Transverse colon (tissue), 4 donors: Measurements from ENCODE around the gene TSPAN5. TPM values are rescaled to one million over a fixed set of nuclear protein-coding genes. Genes with fewer than 3 reads are reported as not detected.

Source experiments
- DNase-seq: peaks from one replicate; pipeline ENCODE4 v3.0.0-alpha.2; 2019
- H3K27ac ChIP-seq, 4 donors: fragments of 200-600 bp; sonication (generic); 2 replicates each; pipeline ENCODE4 v1.5.1; 2016 to 2018; ENCODE audit warnings: inconsistent platforms in 4 of 4
- H3K27me3 ChIP-seq: fragments of 200-600 bp; sonication (generic); 2 replicates; pipeline ENCODE4 v1.5.1; 2017; ENCODE audit warnings: inconsistent platforms
- H3K36me3 ChIP-seq, 4 donors: fragments of 200-600 bp; sonication (generic); 2 replicates each; pipeline ENCODE4 v1.5.1; 2017 to 2019; ENCODE audit warnings: inconsistent platforms in 4 of 4
- H3K4me1 ChIP-seq, 4 donors: fragments of 200-600 bp; sonication (generic); 2 replicates each; pipeline ENCODE4 v1.5.1; 2017 to 2020; ENCODE audit warnings: inconsistent platforms in 4 of 4
- H3K4me3 ChIP-seq, 4 donors: fragments of 200-600 bp; sonication (generic); 1 replicate in 1 of 4; 2 replicates in 3 of 4; pipeline versions ENCODE4 v1.5.1 to v1.6.1; 2017 to 2019; ENCODE audit warnings: inconsistent platforms in 4 of 4
- H3K9me3 ChIP-seq, 2 donors: fragments of 200-600 bp; sonication (generic); 2 replicates each; pipeline ENCODE4 v1.5.1; 2017 to 2019; ENCODE audit warnings: inconsistent platforms in 2 of 2
- CTCF ChIP-seq, 5 experiments: fragments of 200-600 bp in 3 of 5; fragments of 450-650 bp in 2 of 5; sonication (generic) in 3 of 5; IDR thresholded peaks; 1 replicate in 2 of 5; 2 replicates in 3 of 5; pipeline ENCODE4 v1.5.1; 2016 to 2017; ENCODE audit warnings: antibody characterized with exemption in 5 of 5, inconsistent platforms in 3 of 5, mild to moderate bottlenecking in 2 of 5, moderate library complexity in 1 of 5
- EP300 ChIP-seq: sonication (generic); formaldehyde crosslinking; IDR thresholded peaks from one replicate; pipeline ENCODE4 v1.6.1; 2017; ENCODE audit warnings: antibody characterized with exemption, low read depth
- POLR2A ChIP-seq: fragments of 450-650 bp; IDR thresholded peaks from one replicate; pipeline ENCODE4 v1.6.1; 2016; ENCODE audit warnings: antibody characterized with exemption, mild to moderate bottlenecking, moderate library complexity
- POLR2AphosphoS5 ChIP-seq, 3 donors: sonication (generic); formaldehyde crosslinking; IDR thresholded peaks; one replicate each; pipeline ENCODE4 v1.6.1; 2016; ENCODE audit warnings: antibody characterized with exemption in 3 of 3
- WGBS, 2 donors: methylation state at CpG; one replicate each; pipeline ENCODE4 v1.1.5; 2018; ENCODE audit warnings: low coverage in 1 of 2; 5-methylcytosine and 5-hydroxymethylcytosine counted together
- in situ Hi-C, 4 donors: fragments of 200-750 bp; cut with MboI; loops; one replicate each; pipeline versions ENCODE4 v1.15.0 to v1.15.1; 2017; ENCODE audit warnings: low sequenced_read_pairs in 3 of 4, low pct_ligation_motif_present in 1 of 4, low pct_unique_long_range_greater_than_20kb in 1 of 4
- intact Hi-C: fragments of 100-400 bp; cut with DNase I; formaldehyde crosslinking; loops from one replicate; pipeline ENCODE4 v1.15.1; 2023; ENCODE audit warnings: low total_unique reads
- total RNA-seq, 4 donors: library from RNA; depleted of rRNA; stranded (reverse); fragments of >200 nt; gene quantifications; one replicate each; pipeline ENCODE4 v1.1.0, GENCODE V29; 2016

The TSPAN5 gene
- total RNA-seq, 4 donors from 2014 or later = 1.1 to 9.6 (median 4.4) TPM

- DNase-seq = no peak
- peak overlapping the region in 1 of 4 donors; percentile 32 for H3K27ac ChIP-seq
- in situ Hi-C loops (no loop called here), intact Hi-C loops (no loop called here)
- no peaks in the 10 kb centered on the region for H3K27me3 ChIP-seq
- no peaks in the 10 kb centered on the region for H3K36me3 ChIP-seq
- peaks cover 0 to 13% (median 7%) of the 10 kb centered on the region in 4 donors for H3K4me1 ChIP-seq
- no peak overlapping the region for H3K4me3 ChIP-seq
- 45 to 53% methylated on average over 3 of the region's 3 CpGs for WGBS, 2 donors
- no peaks in the 10 kb centered on the region for H3K9me3 ChIP-seq
- TF ChIP-seq CTCF (IDR thresholded peaks at IDR 0.05) (no peak), POLR2AphosphoS5 (IDR thresholded peaks at IDR 0.05) (no peak), POLR2A (no peak), EP300 (no peak)
These were observed 30.7 kb downstream of the TSPAN5 start for GRCh38 chr4:98627531-98628257.

GRCh38 chr4:98626350-98626749, 32.1 kb downstream of the TSPAN5 start:
- in situ Hi-C loops (no loop called here), intact Hi-C loops (no loop called here)
- WGBS, 2 donors = 71 to 75% methylated on average over 3 to 4 of the region's 4 CpGs
- Histone ChIP-seq H3K36me3 (no peaks in the 10 kb centered on the region), H3K4me1 (peaks cover 0 to 13% (median 7%) of the 10 kb centered on the region in 4 donors), H3K27ac (no peak overlapping the region), H3K27me3 (no peaks in the 10 kb centered on the region), H3K4me3 (no peak overlapping the region), H3K9me3 (no peaks in the 10 kb centered on the region)
- TF ChIP-seq EP300 (no peak), POLR2A (no peak), CTCF (IDR thresholded peaks at IDR 0.05) (no peak), POLR2AphosphoS5 (IDR thresholded peaks at IDR 0.05) (no peak)
- DNase-seq = no peak

DNA sequence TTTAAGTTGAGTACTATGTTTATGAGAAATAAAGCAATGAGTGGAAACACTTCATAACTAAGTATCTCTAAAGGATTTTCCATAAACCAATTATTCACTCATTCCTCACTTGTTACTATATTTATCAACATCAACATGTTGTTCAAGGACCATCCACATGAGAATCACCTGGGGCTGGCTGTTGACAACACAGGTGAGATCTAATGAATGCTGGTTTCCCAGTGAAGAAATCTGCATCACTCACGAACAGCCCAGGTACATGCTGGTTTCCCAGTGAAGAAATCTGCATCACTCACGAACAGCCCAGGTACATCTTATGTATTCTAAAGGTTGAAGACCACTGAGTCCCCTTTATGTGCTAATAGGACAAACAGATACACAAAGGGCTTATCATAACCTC, 32.5 kb downstream of the TSPAN5 start:
- intact Hi-C loops = no loop called here
- no peaks in the 10 kb centered on the region for H3K27me3 ChIP-seq
- in situ Hi-C loops = no loop called here
- no peak for TF ChIP-seq POLR2AphosphoS5 (IDR thresholded peaks at IDR 0.05)
- TF ChIP-seq POLR2A = no peak
- TF ChIP-seq EP300 = no peak
- TF ChIP-seq CTCF (IDR thresholded peaks at IDR 0.05) = no peak
- no peak overlapping the region for H3K27ac ChIP-seq
- no peaks in the 10 kb centered on the region for H3K36me3 ChIP-seq
- no peaks in the 10 kb centered on the region for H3K9me3 ChIP-seq
- WGBS, 2 donors = 60 to 87% methylated on average over 1 to 2 of the region's 2 CpGs
- no peak for DNase-seq
- no peak overlapping the region for H3K4me3 ChIP-seq
- H3K4me1 ChIP-seq = peaks cover 0 to 13% (median 7%) of the 10 kb centered on the region in 4 donors

GRCh38 chr4:98625399-98625798, 33.0 kb downstream of the TSPAN5 start:
- TF ChIP-seq EP300 (no peak), CTCF (IDR thresholded peaks at IDR 0.05) (no peak), POLR2AphosphoS5 (IDR thresholded peaks at IDR 0.05) (no peak), POLR2A (no peak)
- Histone ChIP-seq H3K9me3 (no peaks in the 10 kb centered on the region), H3K4me1 (peaks cover 0 to 13% (median 7%) of the 10 kb centered on the region in 4 donors), H3K36me3 (no peaks in the 10 kb centered on the region), H3K4me3 (no peak overlapping the region), H3K27me3 (no peaks in the 10 kb centered on the region), H3K27ac (no peak overlapping the region)
- no peak for DNase-seq
- 62 to 69% methylated on average over 4 of the region's 4 CpGs for WGBS, 2 donors
- in situ Hi-C loops (no loop called here), intact Hi-C loops (no loop called here)
